ENCODE data around the gene RAPSN.

The RAPSN gene

DNA sequence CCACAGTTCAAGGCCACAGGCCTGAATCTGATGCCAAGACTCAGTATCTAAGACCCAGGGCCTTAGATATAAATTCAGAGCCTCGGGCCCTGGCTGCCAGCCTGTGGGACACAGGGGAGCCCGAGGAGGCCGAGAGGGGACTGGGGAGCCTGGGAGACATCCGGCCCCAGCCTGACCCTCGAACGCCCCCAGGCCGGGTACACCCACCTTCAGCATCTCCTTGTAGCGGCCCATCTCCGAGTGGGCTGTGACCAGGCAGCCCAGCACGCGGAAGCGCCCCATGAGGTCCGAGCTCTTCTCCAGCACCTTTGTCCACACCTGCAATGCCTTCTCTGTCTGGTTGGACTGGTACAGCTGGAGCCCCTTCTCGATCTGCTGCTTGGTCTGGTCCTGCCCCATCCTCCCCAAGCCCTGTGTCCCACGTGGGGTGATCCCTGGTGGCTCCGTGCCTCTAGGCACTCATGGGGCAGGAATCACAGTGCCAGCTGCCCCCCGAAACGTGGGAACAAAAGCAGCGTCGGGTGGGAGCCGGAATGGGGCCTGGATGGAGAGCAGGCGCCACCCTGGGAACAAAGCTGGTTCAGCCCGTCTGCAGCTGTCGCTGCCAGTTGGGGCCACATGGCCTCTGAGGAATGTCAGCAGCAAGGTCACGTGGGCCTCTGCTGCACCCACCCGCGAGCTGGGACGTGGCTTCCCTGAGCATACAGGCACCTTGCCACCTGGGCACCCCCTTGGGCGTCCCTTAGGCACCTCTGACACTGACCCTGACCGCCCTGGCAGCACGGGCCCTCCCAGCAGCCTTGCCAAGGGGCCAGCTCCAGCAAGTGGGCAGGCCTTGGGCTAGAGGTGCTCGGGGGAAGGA is at the start of gene RAPSN:
Gene RAPSN, minus strand, starts transcription at position 571 of the 862 bp plus-strand sequence. Its CDS starts 172 bp downstream, at position 399.
- DNase-seq, result no peak

- no peak for DNase-seq
Measured at GRCh38 chr11:47498149-47498548, 49.2 kb upstream of the RAPSN start.

DNA sequence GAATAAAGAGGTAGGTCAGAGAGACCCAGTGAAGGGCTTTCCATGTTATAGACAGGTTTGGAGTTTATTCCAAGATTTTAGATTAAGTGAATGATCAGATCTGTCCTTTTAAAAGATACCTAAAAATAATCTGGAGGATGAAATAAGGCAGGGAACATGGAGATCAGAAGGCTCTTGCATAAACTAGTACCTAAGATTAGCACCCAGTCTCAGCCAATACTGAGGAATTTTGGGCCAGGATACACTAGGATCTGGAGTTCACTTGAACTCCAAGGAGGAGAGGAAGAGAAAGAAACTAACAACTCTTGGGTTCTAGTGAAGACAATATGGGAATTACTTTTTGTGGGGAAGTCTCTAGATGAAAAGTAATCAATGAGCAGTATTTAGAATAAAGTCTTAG is 47.9 kb upstream of the RAPSN start:
- DNase-seq, result no peak

DNA sequence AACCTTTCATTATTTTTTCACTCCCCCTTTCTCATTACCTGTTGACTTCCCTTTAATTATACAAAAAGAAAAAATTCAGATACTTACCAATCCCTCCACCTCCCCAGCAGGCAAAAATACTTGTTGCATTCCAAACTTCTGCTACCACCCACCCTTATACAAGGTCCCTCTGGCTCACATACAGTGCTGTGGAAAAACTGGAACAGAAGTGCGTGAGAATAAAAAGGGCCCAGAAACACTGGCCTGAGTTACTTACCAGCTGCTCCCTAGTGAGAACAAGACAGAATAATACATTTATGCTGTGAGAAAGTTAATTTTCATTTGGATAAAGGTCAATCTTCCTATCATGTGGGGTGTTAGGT is 46.9 kb upstream of the RAPSN start:
- DNase-seq, result no peak

- no peak for DNase-seq
Measured at GRCh38 chr11:47495011-47495855, 46.3 kb upstream of the RAPSN start.

DNA sequence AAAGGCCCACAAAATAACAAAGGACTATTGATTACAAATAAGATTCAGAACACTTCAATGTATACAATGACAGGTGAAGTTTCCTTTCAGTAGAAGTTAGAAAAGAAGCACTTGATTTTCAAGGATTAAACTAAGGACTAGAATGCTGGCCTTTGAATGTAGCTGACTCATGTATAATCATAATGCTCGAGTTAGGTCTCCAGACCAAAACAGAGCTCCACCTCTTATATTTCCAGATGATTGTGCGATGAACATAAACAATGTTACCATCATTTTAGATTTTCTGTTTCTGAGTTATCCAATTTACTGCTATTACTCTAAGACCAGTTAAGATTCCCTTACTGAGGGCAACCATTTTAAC is 40.4 kb upstream of the RAPSN start:
- DNase-seq, result no peak

DNA sequence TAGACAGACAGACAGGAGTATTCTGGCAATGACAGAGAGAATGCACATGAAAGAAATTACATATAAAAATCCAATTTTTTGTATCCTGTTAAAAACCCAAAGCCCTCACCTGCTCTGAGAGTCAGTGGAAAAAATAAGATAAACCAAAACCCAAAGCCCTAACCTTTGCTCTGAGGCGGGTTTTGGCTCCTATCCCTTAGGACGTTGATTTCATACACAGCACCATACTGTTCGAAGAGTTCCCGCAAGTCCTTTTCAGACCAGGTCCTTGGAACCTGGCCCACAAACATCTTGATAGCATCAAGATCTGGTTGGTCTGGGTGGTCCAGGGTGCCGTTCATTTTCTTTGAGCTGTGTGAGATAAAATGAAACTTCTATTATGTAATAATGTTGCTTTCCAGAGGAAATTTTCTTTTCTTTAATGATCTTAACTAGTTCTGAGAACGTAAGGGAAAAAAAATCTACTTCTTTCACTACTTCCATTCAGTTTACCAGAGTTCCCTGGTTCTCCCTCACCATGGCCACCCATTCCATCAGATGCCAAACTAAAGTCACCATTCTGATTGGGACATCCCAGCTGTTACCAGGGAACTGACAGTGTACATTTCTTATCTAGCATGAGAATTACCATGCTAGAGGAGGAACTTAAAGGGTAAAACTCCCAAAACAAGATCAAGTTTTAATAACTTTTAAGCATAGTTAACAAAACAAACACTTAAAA is 39.9 kb upstream of the RAPSN start:
- DNase-seq, result no peak

DNA sequence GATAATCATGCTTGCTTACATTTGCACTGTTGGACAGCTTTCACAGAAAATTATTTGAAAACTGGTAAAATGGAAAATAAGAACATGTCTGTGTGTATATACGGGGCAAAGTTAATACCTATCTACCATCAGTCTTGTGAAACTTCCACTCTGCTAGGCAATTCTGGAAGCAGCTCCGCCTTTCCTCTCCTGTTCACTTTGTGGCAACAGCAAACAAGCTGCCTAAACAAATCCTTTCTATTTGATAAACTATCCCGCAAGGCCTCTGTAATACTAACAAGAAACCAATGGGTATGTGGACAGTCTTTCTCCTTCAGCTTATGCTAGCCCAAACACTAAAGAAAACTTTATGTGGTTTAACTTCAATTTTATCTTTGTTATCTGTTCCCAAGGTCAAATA is 39.2 kb upstream of the RAPSN start:
- DNase-seq, result no peak

- no peak for DNase-seq
Measured at GRCh38 chr11:47487421-47487820, 38.5 kb upstream of the RAPSN start.

DNA sequence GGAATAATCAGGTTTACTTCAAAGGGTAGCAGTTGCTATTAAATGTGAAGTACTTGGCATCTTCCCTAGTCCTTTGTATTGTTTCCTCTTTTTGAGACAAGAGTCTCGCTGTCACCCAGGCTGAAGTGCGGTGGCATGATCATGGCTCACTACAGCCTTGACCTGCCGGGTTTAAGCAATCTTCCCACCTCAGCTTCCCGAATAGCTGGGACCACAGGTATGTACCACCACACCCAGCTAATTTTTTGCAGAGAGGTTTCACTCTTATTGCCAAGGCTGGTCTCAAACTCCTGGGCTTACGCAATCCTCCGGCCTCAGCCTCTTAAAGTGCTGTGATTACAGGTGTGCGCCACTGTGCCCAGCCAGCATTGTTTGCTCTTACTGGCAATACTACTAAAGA is 36.2 kb upstream of the RAPSN start:
- no peak for DNase-seq

- DNase-seq, result no peak
Measured at GRCh38 chr11:47483457-47483856, 34.5 kb upstream of the RAPSN start.

DNA sequence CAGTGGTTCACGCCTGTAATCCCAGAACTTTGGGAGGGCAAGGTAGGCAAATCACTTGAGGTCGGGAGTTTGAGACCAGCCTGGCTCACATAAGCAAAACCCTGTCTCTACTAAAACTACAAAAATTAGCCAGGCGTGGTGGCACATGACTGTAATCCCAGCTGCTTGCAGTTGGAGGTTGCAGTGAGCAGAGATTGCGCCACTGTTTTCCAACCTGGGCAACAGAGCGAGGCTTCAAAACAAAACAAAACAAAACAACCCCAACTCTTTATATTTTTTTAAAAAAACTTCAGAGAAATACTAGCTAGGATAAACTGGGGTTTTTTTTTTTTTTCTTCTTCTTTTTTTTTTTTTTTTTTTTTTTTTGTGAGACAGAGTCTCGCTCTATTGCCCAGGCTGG is 31.8 kb upstream of the RAPSN start:
- no peak for DNase-seq

GRCh38 chr11:47478651-47479329 is 29.9 kb upstream of the RAPSN start:
- DNase-seq, result no peak

- no peak for DNase-seq
Measured at GRCh38 chr11:47477753-47478152, 28.8 kb upstream of the RAPSN start.

DNA sequence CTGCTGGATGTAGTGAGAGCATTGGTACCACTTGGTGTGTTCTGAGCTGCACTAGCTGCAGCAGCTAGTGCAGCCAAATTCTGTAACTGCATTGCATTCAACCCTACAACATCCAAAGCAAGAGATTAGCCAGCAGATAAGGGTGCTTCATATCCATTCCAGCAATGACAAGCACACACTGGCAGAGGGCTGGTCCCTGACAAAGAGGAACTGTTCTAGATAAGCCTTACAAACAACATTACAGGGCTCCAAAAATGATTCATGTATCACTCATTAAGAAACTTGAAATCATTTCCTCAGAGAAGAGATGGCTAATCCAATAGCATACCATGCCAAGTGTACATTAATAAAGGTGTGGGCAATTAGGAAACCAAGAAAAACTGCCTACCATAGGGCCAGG is 28.4 kb upstream of the RAPSN start:
- DNase-seq, result no peak

DNA sequence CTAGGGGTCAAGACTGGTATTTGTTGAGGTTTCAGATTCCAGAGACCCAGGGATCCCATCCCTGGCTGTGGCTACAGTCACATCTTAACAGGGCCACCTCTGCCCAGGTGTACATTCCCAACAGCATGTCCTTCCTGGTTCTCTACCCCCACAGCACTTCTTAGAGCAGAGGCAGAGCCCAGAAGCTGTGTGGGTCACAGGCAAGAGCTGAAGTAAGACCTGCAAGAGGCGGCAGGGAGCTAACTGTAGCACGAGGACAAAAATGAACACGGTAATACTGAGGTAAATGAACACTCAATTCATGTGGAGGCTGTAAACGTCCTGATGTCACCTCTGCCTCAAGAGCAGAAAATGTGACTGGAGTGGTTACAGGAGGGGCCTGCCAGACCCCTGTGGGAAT is 21.7 kb upstream of the RAPSN start:
- no peak for DNase-seq

GRCh38 chr11:47469361-47470179 is 20.6 kb upstream of the RAPSN start:
- no peak for DNase-seq

DNA sequence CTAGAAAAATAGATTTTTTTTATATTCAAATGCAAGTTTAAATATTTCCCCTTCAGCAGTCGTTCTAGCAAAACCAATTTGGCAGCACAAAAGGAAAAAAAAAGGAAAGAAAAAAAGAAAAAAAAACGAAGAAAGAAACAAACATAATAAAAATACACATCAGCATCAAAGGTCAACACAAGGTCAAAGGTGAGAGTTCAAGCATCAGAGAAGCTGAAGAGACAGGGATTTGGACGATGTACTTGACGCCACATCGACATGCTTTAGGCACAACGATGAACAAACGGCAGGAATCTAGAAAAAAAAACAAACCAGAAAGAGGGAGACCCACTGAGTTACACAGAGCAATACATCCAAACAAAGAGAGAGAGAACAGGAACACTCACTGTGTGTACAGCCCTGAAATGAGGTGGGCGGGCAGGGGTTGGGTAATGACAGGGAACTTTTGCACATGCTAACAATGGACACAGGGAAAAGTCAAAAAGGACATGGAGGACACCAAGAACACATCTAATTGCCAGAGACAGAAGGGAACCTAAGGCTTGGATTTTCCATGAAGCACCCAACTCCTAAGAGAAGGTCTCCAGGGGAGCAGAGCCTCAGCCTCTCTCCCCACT is 19.8 kb upstream of the RAPSN start:
- DNase-seq, result no peak

DNA sequence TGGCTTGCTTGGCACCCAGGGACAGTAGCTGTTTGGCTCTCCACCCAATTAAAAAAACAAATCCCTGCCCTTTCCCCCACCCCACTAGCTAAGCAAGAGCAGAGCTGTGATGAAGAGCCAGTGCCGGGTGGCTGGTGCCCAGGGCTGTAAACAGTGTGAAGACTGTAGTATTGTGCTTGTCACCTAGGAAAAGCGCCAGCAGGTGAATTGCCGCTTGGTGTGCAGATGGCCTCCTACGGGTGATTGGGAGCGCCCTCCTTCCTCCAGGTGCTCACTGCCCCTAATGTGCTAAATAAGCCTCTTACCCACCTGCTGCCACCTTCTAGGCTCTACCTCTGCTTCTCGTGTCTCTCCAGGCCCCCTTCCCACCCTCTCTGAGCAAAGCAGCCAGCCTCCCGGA is 18.4 kb upstream of the RAPSN start:
- no peak for DNase-seq

- no peak for DNase-seq
Measured at GRCh38 chr11:47466701-47467250, 17.8 kb upstream of the RAPSN start.

DNA sequence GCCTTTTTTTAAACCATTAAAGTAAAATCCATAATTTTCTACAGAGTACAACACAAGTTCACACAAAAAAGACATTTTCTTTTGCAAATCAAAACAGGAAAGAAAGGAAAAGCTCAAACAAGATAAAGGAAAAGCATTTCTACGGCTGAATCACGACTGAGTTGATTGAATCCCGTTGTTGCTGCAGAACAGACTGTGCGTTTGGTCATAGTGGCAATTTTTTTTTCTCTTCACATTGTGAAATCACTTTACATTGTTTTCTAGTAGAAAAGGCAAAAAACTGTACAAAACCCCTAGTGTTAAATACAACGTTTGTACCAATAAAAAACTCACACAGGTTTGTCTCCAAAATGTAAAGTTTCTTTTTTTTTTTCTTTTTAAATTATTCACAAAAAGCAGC is 17.3 kb upstream of the RAPSN start:
- no peak for DNase-seq
